ENCODE measurements around the gene SGTB.
A peak's percentile ranks its signal among the peaks of the same experiment; 100 is the strongest.

SGTB gene

GRCh38 chr5:65721720-65722574 is at the start of gene SGTB, which contains the start of gene NLN:
Gene SGTB, minus strand, starts transcription at chr5:65722109. Its CDS starts 1,302 bp downstream, at chr5:65720807.
Gene NLN, plus strand, starts transcription at chr5:65722205. Its CDS starts 169 bp downstream, at chr5:65722374.
- H3K9me3 ChIP-seq (ENCODE audit: control insufficient read depth in 2 of 2, low read length in 2 of 2): no peaks in the 10 kb centered on the region
- H3K27ac ChIP-seq (ENCODE audit: low read length): peak within 1 kb of the TSS; percentile 46
- no peaks in the 10 kb centered on the region for H3K36me3 ChIP-seq (ENCODE audit: control insufficient read depth in 2 of 2, insufficient read depth in 2 of 2, low read length in 2 of 2)
- no peaks in the 10 kb centered on the region for H3K27me3 ChIP-seq (ENCODE audit: control insufficient read depth in 1 of 2, insufficient read depth in 2 of 2, low read length in 2 of 2)
- H3K9ac ChIP-seq (ENCODE audit: low read length in 2 of 2): peak within 1 kb of the TSS; percentile 71 to 83
- peaks cover 8% of the 10 kb centered on the region for H3K4me1 ChIP-seq (ENCODE audit: control insufficient read depth, insufficient read depth, low read length)
- H3K4me3 ChIP-seq (ENCODE audit: low read length in 2 of 2): peak within 1 kb of the TSS; percentile 89 to 99

- no peaks in the 10 kb centered on the region for H3K27me3 ChIP-seq (ENCODE audit: control insufficient read depth in 1 of 2, insufficient read depth in 2 of 2, low read length in 2 of 2)
- H3K9ac ChIP-seq (ENCODE audit: low read length in 2 of 2): no peak overlapping the region
- H3K9me3 ChIP-seq (ENCODE audit: control insufficient read depth in 2 of 2, low read length in 2 of 2): no peaks in the 10 kb centered on the region
- H3K36me3 ChIP-seq (ENCODE audit: control insufficient read depth in 2 of 2, insufficient read depth in 2 of 2, low read length in 2 of 2): peaks cover 0 to 5% of the 10 kb centered on the region in 2 donors
- H3K4me1 ChIP-seq (ENCODE audit: control insufficient read depth, insufficient read depth, low read length): no peaks in the 10 kb centered on the region
- no peak overlapping the region for H3K4me3 ChIP-seq (ENCODE audit: low read length in 2 of 2)
- H3K27ac ChIP-seq (ENCODE audit: low read length): no peak overlapping the region
Measured at GRCh38 chr5:65771266-65771665, 49.4 kb upstream of the SGTB start.

DNA sequence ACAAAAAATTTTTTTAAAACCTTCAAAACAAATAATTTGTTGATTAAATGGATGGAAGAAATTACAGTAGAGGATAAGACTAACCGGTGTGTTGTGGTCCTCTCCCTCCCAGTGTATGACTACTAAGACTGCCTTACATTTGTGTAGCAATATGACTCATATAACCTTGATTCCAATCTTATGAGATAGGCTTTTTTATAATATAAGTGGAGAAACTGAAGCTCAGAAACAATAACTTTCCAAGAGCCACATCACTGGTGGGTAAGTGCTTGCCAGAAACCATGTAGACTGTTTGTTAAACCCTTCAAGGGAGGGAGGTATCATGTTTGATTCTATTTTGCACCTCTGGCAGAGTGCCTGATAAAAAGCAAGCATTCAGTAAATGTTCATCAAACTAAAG is 47.6 kb upstream of the SGTB start:
- H3K27me3 ChIP-seq (ENCODE audit: control insufficient read depth in 1 of 2, insufficient read depth in 2 of 2, low read length in 2 of 2): no peaks in the 10 kb centered on the region
- peaks cover 0 to 2% of the 10 kb centered on the region in 2 donors for H3K36me3 ChIP-seq (ENCODE audit: control insufficient read depth in 2 of 2, insufficient read depth in 2 of 2, low read length in 2 of 2)
- H3K4me1 ChIP-seq (ENCODE audit: control insufficient read depth, insufficient read depth, low read length): no peaks in the 10 kb centered on the region
- H3K9me3 ChIP-seq (ENCODE audit: control insufficient read depth in 2 of 2, low read length in 2 of 2): no peaks in the 10 kb centered on the region
- H3K9ac ChIP-seq (ENCODE audit: low read length in 2 of 2): no peak overlapping the region
- H3K4me3 ChIP-seq (ENCODE audit: low read length in 2 of 2): no peak overlapping the region
- no peak overlapping the region for H3K27ac ChIP-seq (ENCODE audit: low read length)

DNA sequence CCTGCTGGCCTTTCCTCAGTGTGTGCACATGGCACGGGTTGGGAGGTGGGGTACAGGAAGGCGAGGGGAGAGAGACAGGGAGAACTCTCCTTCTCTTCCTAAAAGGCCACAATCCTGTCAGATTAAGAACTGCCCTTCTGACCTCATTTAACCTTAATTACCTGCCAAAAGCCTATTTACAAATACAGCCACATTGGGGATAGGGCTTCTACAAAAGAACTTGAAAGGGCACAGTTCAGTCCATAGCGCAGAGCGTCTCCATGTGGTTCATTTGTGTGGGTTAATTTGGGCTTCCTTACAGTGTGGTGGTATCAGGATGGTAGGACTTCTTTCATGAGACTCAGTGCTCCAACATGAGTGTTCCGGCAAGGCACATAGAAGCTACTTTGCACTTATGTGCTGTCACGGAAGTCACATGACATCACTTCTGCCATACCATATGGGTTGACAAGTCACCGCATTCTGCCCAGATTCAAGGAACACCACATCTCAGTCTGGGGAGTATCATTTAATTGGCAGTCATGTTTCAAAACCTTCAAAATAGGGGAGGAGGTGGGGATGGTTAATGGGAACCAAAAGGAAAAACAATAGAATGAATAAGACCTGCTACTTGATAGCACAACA is 46.9 kb upstream of the SGTB start:
- H3K9ac ChIP-seq (ENCODE audit: low read length in 2 of 2): no peak overlapping the region
- H3K27me3 ChIP-seq (ENCODE audit: control insufficient read depth in 1 of 2, insufficient read depth in 2 of 2, low read length in 2 of 2): no peaks in the 10 kb centered on the region
- no peak overlapping the region for H3K27ac ChIP-seq (ENCODE audit: low read length)
- peaks cover 0 to 2% of the 10 kb centered on the region in 2 donors for H3K36me3 ChIP-seq (ENCODE audit: control insufficient read depth in 2 of 2, insufficient read depth in 2 of 2, low read length in 2 of 2)
- no peak overlapping the region for H3K4me3 ChIP-seq (ENCODE audit: low read length in 2 of 2)
- H3K9me3 ChIP-seq (ENCODE audit: control insufficient read depth in 2 of 2, low read length in 2 of 2): no peaks in the 10 kb centered on the region
- no peaks in the 10 kb centered on the region for H3K4me1 ChIP-seq (ENCODE audit: control insufficient read depth, insufficient read depth, low read length)

GRCh38 chr5:65767565-65767964 is 45.7 kb upstream of the SGTB start:
- Histone ChIP-seq H3K36me3 (ENCODE audit: control insufficient read depth in 2 of 2, insufficient read depth in 2 of 2, low read length in 2 of 2) (peaks cover 0 to 2% of the 10 kb centered on the region in 2 donors), H3K4me1 (ENCODE audit: control insufficient read depth, insufficient read depth, low read length) (no peaks in the 10 kb centered on the region), H3K4me3 (ENCODE audit: low read length in 2 of 2) (no peak overlapping the region), H3K9me3 (ENCODE audit: control insufficient read depth in 2 of 2, low read length in 2 of 2) (no peaks in the 10 kb centered on the region), H3K27me3 (ENCODE audit: control insufficient read depth in 1 of 2, insufficient read depth in 2 of 2, low read length in 2 of 2) (no peaks in the 10 kb centered on the region), H3K9ac (ENCODE audit: low read length in 2 of 2) (no peak overlapping the region), H3K27ac (ENCODE audit: low read length) (no peak overlapping the region)

GRCh38 chr5:65766781-65767180 is 44.9 kb upstream of the SGTB start:
- H3K4me1 ChIP-seq (ENCODE audit: control insufficient read depth, insufficient read depth, low read length): no peaks in the 10 kb centered on the region
- no peaks in the 10 kb centered on the region for H3K27me3 ChIP-seq (ENCODE audit: control insufficient read depth in 1 of 2, insufficient read depth in 2 of 2, low read length in 2 of 2)
- no peak overlapping the region for H3K27ac ChIP-seq (ENCODE audit: low read length)
- no peak overlapping the region for H3K4me3 ChIP-seq (ENCODE audit: low read length in 2 of 2)
- H3K9ac ChIP-seq (ENCODE audit: low read length in 2 of 2): no peak overlapping the region
- no peaks in the 10 kb centered on the region for H3K9me3 ChIP-seq (ENCODE audit: control insufficient read depth in 2 of 2, low read length in 2 of 2)
- peaks cover 0 to 2% of the 10 kb centered on the region in 2 donors for H3K36me3 ChIP-seq (ENCODE audit: control insufficient read depth in 2 of 2, insufficient read depth in 2 of 2, low read length in 2 of 2)

DNA sequence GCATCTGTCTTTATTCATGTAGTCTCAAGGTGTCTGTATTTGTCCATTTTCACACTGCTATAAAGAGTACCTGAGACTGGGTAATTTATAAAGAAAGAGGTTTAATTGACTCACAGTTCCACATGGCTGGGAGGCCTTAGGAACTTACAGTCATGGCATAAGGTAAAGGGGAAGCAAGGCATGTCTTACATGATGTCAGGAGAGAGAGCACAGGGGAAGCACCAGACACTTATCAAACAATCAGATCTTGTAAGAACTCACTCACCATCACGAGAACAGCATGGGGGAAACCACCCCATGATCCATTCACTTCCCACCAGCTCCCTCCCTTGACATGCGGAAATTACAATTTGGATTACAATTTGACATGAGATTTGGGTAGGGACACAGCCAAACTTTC is 44.3 kb upstream of the SGTB start:
- H3K9me3 ChIP-seq (ENCODE audit: control insufficient read depth in 2 of 2, low read length in 2 of 2): no peaks in the 10 kb centered on the region
- no peak overlapping the region for H3K27ac ChIP-seq (ENCODE audit: low read length)
- no peak overlapping the region for H3K9ac ChIP-seq (ENCODE audit: low read length in 2 of 2)
- no peaks in the 10 kb centered on the region for H3K27me3 ChIP-seq (ENCODE audit: control insufficient read depth in 1 of 2, insufficient read depth in 2 of 2, low read length in 2 of 2)
- peaks cover 0 to 2% of the 10 kb centered on the region in 2 donors for H3K36me3 ChIP-seq (ENCODE audit: control insufficient read depth in 2 of 2, insufficient read depth in 2 of 2, low read length in 2 of 2)
- H3K4me1 ChIP-seq (ENCODE audit: control insufficient read depth, insufficient read depth, low read length): no peaks in the 10 kb centered on the region
- H3K4me3 ChIP-seq (ENCODE audit: low read length in 2 of 2): no peak overlapping the region

DNA sequence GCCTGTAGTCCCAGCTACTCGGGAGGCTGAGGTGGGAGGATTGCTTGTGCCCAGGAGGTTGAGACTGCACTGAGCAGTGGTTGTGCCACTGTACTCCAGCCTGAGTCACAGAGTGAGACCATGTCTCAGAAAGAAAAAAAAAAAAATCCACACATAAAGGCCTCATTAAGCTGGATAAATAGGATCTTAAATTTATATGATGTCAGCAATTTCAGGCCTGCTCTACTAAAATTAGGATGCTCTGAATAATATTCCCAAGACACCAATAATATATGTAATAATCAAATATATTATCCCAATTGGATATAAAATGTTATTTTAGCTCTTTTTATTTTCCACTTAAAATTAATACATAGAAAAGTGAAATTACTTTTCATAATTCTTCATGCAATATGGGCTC is 43.7 kb upstream of the SGTB start:
- H3K9ac ChIP-seq (ENCODE audit: low read length in 2 of 2): no peak overlapping the region

GRCh38 chr5:65762234-65762633 is 40.3 kb upstream of the SGTB start:
- Histone ChIP-seq H3K27ac (ENCODE audit: low read length) (no peak overlapping the region), H3K9me3 (ENCODE audit: control insufficient read depth in 2 of 2, low read length in 2 of 2) (no peaks in the 10 kb centered on the region), H3K36me3 (ENCODE audit: control insufficient read depth in 2 of 2, insufficient read depth in 2 of 2, low read length in 2 of 2) (no peaks in the 10 kb centered on the region), H3K4me3 (ENCODE audit: low read length in 2 of 2) (no peak overlapping the region), H3K9ac (ENCODE audit: low read length in 2 of 2) (no peak overlapping the region), H3K4me1 (ENCODE audit: control insufficient read depth, insufficient read depth, low read length) (no peaks in the 10 kb centered on the region), H3K27me3 (ENCODE audit: control insufficient read depth in 1 of 2, insufficient read depth in 2 of 2, low read length in 2 of 2) (no peaks in the 10 kb centered on the region)

More for the DNA sequence above, 43.7 kb upstream of the SGTB start:
- Histone ChIP-seq H3K4me1 (ENCODE audit: control insufficient read depth, insufficient read depth, low read length) (no peaks in the 10 kb centered on the region), H3K36me3 (ENCODE audit: control insufficient read depth in 2 of 2, insufficient read depth in 2 of 2, low read length in 2 of 2) (peaks cover 0 to 2% of the 10 kb centered on the region in 2 donors), H3K27ac (ENCODE audit: low read length) (no peak overlapping the region), H3K9me3 (ENCODE audit: control insufficient read depth in 2 of 2, low read length in 2 of 2) (no peaks in the 10 kb centered on the region), H3K27me3 (ENCODE audit: control insufficient read depth in 1 of 2, insufficient read depth in 2 of 2, low read length in 2 of 2) (no peaks in the 10 kb centered on the region), H3K4me3 (ENCODE audit: low read length in 2 of 2) (no peak overlapping the region)

- no peak overlapping the region for H3K27ac ChIP-seq (ENCODE audit: low read length)
- H3K36me3 ChIP-seq (ENCODE audit: control insufficient read depth in 2 of 2, insufficient read depth in 2 of 2, low read length in 2 of 2): no peaks in the 10 kb centered on the region
- H3K27me3 ChIP-seq (ENCODE audit: control insufficient read depth in 1 of 2, insufficient read depth in 2 of 2, low read length in 2 of 2): no peaks in the 10 kb centered on the region
- no peaks in the 10 kb centered on the region for H3K4me1 ChIP-seq (ENCODE audit: control insufficient read depth, insufficient read depth, low read length)
- no peak overlapping the region for H3K4me3 ChIP-seq (ENCODE audit: low read length in 2 of 2)
- H3K9me3 ChIP-seq (ENCODE audit: control insufficient read depth in 2 of 2, low read length in 2 of 2): no peaks in the 10 kb centered on the region
- H3K9ac ChIP-seq (ENCODE audit: low read length in 2 of 2): no peak overlapping the region
Measured at GRCh38 chr5:65760504-65761275, 38.8 kb upstream of the SGTB start.

All from stomach smooth muscle (tissue), 2 donors.